OCI-LY3 (cell line): ENCODE measurements around the gene B3GLCT.
"Not testable (repeated sequence)": the region's sequence is repeated elsewhere in the genome, so short reads cannot be mapped to it uniquely, and the experiment has no call there.

Experiments
- H2AFZ ChIP-seq: fragments of 200-600, 300-600 bp; shearing (Covaris generic); 2 replicates; pipeline ENCODE4 v1.6.0; 2014; ENCODE audit warnings: antibody characterized with exemption, low read depth, low read length
- H3K27ac ChIP-seq: fragments of 200-600, 300-600 bp; sonication (generic); 2 replicates; pipeline ENCODE4 v1.5.1; 2014; ENCODE audit warnings: mild to moderate bottlenecking, low read length, moderate library complexity, mixed read lengths
- H3K27me3 ChIP-seq: fragments of 200-600, 300-600 bp; sonication (generic); 2 replicates; pipeline ENCODE4 v1.6.1; 2014; ENCODE audit warnings: low read depth, low read length, mixed read lengths
- H3K36me3 ChIP-seq: fragments of 200-600, 300-600 bp; sonication (generic); replicated peaks from 2 replicates; pipeline ENCODE3; 2014; ENCODE audit warnings: low read depth, low read length, mixed read lengths
- H3K4me1 ChIP-seq: fragments of 300-600, 200-600 bp; sonication (generic); 2 replicates; pipeline ENCODE4 v1.6.1; 2014; ENCODE audit warnings: low read length, mixed read lengths
- H3K4me2 ChIP-seq: fragments of 200-600, 300-600 bp; sonication (generic); 2 replicates; pipeline ENCODE4 v1.6.1; 2014; ENCODE audit warnings: low read length, mixed read lengths
- H3K4me3 ChIP-seq: fragments of 300-600, 200-600 bp; sonication (generic); 2 replicates; pipeline ENCODE4 v1.5.1; 2014; ENCODE audit warnings: antibody characterized with exemption, mild to moderate bottlenecking, low read length, moderate library complexity
- H3K79me2 ChIP-seq: fragments of 300-600, 200-600 bp; shearing (Covaris generic); 2 replicates; pipeline ENCODE4 v1.6.1; 2014; ENCODE audit warnings: mild to moderate bottlenecking, low read length, mixed read lengths
- H3K9ac ChIP-seq: fragments of 300-600, 200-600 bp; shearing (Covaris generic); 2 replicates; pipeline ENCODE4 v1.6.0; 2014; ENCODE audit warnings: mild to moderate bottlenecking, low read length, moderate library complexity
- H3K9me3 ChIP-seq: fragments of 200-600, 300-600 bp; shearing (Covaris generic); 2 replicates; pipeline ENCODE4 v1.6.1; 2014; ENCODE audit warnings: low read length, mixed read lengths; ENCODE audit not compliant: insufficient read depth
- H4K20me1 ChIP-seq: fragments of 200-600, 300-600 bp; sonication (generic); 2 replicates; pipeline ENCODE4 v1.6.1; 2016; ENCODE audit warnings: low read length, mixed read lengths; ENCODE audit not compliant: insufficient read depth
- CTCF ChIP-seq: fragments of 200-600, 300-600 bp; sonication (generic); IDR thresholded peaks from 2 replicates; pipeline ENCODE4 v1.5.1; 2014; ENCODE audit warnings: antibody characterized with exemption, low read length, low read depth
- EZH2phosphoT487 ChIP-seq: fragments of 200-600 bp; shearing (Covaris generic); IDR thresholded peaks from 2 replicates; pipeline ENCODE4 v1.6.1; 2018; ENCODE audit warnings: antibody characterized with exemption, mixed run types, low read depth

B3GLCT gene

GRCh38 chr13:31334994-31335557, 135.3 kb downstream of the B3GLCT start:
- H3K36me3 ChIP-seq = no peaks in the 10 kb centered on the region
- no peaks in the 10 kb centered on the region for H4K20me1 ChIP-seq
- no peaks in the 10 kb centered on the region for H3K4me1 ChIP-seq
- no peaks in the 10 kb centered on the region for H3K79me2 ChIP-seq
- no peak overlapping the region for H3K4me3 ChIP-seq
- H2AFZ ChIP-seq = no peak overlapping the region
- no peak overlapping the region for H3K9ac ChIP-seq
- H3K27me3 ChIP-seq = no peaks in the 10 kb centered on the region
- H3K27ac ChIP-seq = no peak overlapping the region
- H3K4me2 ChIP-seq = no peak overlapping the region
- no peaks in the 10 kb centered on the region for H3K9me3 ChIP-seq
- TF ChIP-seq CTCF (no peak), EZH2phosphoT487 (no peak)

GRCh38 chr13:31339616-31340015, 139.8 kb downstream of the B3GLCT start:
- not testable (repeated sequence) for H3K79me2 ChIP-seq, H3K4me3 ChIP-seq, H3K9ac ChIP-seq, H2AFZ ChIP-seq, H3K9me3 ChIP-seq, H3K4me1 ChIP-seq, H3K27ac ChIP-seq, H4K20me1 ChIP-seq, H3K27me3 ChIP-seq, H3K4me2 ChIP-seq, H3K36me3 ChIP-seq

GRCh38 chr13:31340848-31341247, 141.1 kb downstream of the B3GLCT start:
- not testable (repeated sequence) for H3K9ac ChIP-seq, H3K4me1 ChIP-seq

GRCh38 chr13:31346891-31347290, 147.1 kb downstream of the B3GLCT start:
- Histone ChIP-seq H3K4me1 (no peaks in the 10 kb centered on the region), H3K9ac (no peak overlapping the region), H3K27ac (no peak overlapping the region), H4K20me1 (no peaks in the 10 kb centered on the region), H3K36me3 (no peaks in the 10 kb centered on the region), H3K9me3 (no peaks in the 10 kb centered on the region), H3K4me2 (no peak overlapping the region), H3K4me3 (no peak overlapping the region), H3K79me2 (no peaks in the 10 kb centered on the region), H2AFZ (no peak overlapping the region), H3K27me3 (peaks cover 24% of the 10 kb centered on the region)
- TF ChIP-seq EZH2phosphoT487 (no peak), CTCF (no peak)

More at GRCh38 chr13:31340848-31341247, 141.1 kb downstream of the B3GLCT start:
- not testable (repeated sequence) for H3K27ac ChIP-seq, H3K36me3 ChIP-seq, H3K4me3 ChIP-seq, H4K20me1 ChIP-seq, H3K79me2 ChIP-seq, H3K4me2 ChIP-seq, H3K9me3 ChIP-seq, H3K27me3 ChIP-seq, H2AFZ ChIP-seq

- H3K27me3 ChIP-seq = peaks cover 24% of the 10 kb centered on the region
- H3K27ac ChIP-seq = no peak overlapping the region
- H3K4me1 ChIP-seq = no peaks in the 10 kb centered on the region
- H3K79me2 ChIP-seq = no peaks in the 10 kb centered on the region
- no peaks in the 10 kb centered on the region for H4K20me1 ChIP-seq
- no peak overlapping the region for H3K9ac ChIP-seq
- no peak overlapping the region for H3K4me2 ChIP-seq
- peaks cover 6% of the 10 kb centered on the region; the same call in 1 of the 2 replicates for H3K9me3 ChIP-seq
- H3K36me3 ChIP-seq = no peaks in the 10 kb centered on the region
- no peak overlapping the region for H2AFZ ChIP-seq
- TF ChIP-seq CTCF (no peak), EZH2phosphoT487 (no peak)
- no peak overlapping the region for H3K4me3 ChIP-seq
Measured at GRCh38 chr13:31349156-31349555, 149.4 kb downstream of the B3GLCT start.
